Activated CD4-positive, alpha-beta memory T cell treated with anti-CD3 and anti-CD28 coated beads for 36 hours (primary cell): ENCODE results near the gene SLC35C1. TPM values are rescaled to one million over a fixed set of nuclear protein-coding genes. Genes with fewer than 3 reads are reported as not detected.
A peak's percentile ranks its signal among the peaks of the same experiment; 100 is the strongest.
"Not testable (repeated sequence)": the region's sequence is repeated elsewhere in the genome, so short reads cannot be mapped to it uniquely, and the experiment has no call there.

ENCODE experiments used
- CTCF ChIA-PET: fragments of 350-600 bp; sonication (Branson Sonifier 250); formaldehyde crosslinking; loops from one replicate; lab custom pipeline; 2021; ENCODE audit warnings: antibody characterized with exemption, inconsistent platforms; lab: Charles Lee
- POLR2A ChIA-PET: fragments of 350-600 bp; sonication (Branson Sonifier 250); formaldehyde crosslinking; loops from one replicate; lab custom pipeline; 2021; ENCODE audit warnings: antibody characterized with exemption; lab: Charles Lee
- DNase-seq: peaks from one replicate; pipeline ENCODE4 v3.0.0-alpha.2; 2020
- H3K27ac Mint-ChIP-seq: one replicate; pipeline ENCODE4 v1.8.0; 2021; ENCODE audit warnings: mixed read lengths
- H3K27me3 Mint-ChIP-seq: one replicate; pipeline ENCODE4 v1.8.0; 2021; ENCODE audit warnings: mixed read lengths
- H3K36me3 Mint-ChIP-seq: one replicate; pipeline ENCODE4 v1.8.0; 2021; ENCODE audit warnings: mixed read lengths
- H3K4me1 Mint-ChIP-seq: one replicate; pipeline ENCODE4 v1.8.0; 2021; ENCODE audit warnings: low read depth, mixed read lengths
- H3K4me3 Mint-ChIP-seq: one replicate; pipeline ENCODE4 v1.8.0; 2021; ENCODE audit warnings: mild to moderate bottlenecking, mixed read lengths
- H3K9me3 Mint-ChIP-seq: one replicate; pipeline ENCODE4 v1.8.0; 2021; ENCODE audit warnings: mixed read lengths
- intact Hi-C: fragments of 100-400 bp; cut with micrococcal nuclease; formaldehyde crosslinking; loops from one replicate; pipeline ENCODE4 v1.15.1; 2023
- total RNA-seq, 2 experiments: library from RNA; stranded (reverse); gene quantifications; one replicate each; pipeline ENCODE4 v1.2.3, GENCODE V29; 2021

Gene SLC35C1
- total RNA-seq, 2 experiments from 2014 or later: 10.7 to 11.4 TPM

GRCh38 chr11:45812581-45813548 lies 7.9 kb downstream of the SLC35C1 start:
- H3K27me3 Mint-ChIP-seq: no peaks in the 10 kb centered on the region
- intact Hi-C loops: no loop called here
- DNase-seq: no peak
- ChIA-PET CTCF (no interaction called here), POLR2A (no interaction called here)
- H3K27ac Mint-ChIP-seq: peak overlapping the region; percentile 46
- peaks cover 11% of the 10 kb centered on the region for H3K36me3 Mint-ChIP-seq
- H3K4me1 Mint-ChIP-seq: peaks cover 25% of the 10 kb centered on the region
- no peaks in the 10 kb centered on the region for H3K9me3 Mint-ChIP-seq
- H3K4me3 Mint-ChIP-seq: no peak overlapping the region

DNA sequence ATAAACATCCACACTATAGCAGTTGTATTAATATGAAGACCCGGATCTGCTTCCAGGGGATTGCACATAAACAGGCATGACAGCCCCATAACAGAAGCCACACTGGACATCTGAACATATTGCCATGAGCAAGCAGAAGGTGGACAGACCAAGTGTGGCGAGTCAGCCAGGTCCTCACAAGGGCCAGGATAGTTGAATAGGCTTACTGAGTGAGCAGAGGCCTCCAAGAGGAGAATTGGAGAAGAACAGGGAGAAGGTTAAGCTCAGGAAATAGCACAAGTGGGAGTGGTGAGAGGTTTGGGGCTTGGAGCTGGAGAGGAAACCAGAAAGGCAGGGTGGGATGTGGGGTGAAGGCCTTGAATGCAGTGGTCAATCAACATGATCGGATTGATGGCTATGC lies 10.8 kb downstream of the SLC35C1 start:
- ChIA-PET POLR2A (no interaction called here), CTCF (no interaction called here)
- intact Hi-C loops: no loop called here
- Mint-ChIP-seq H3K27me3 (no peaks in the 10 kb centered on the region), H3K9me3 (no peaks in the 10 kb centered on the region), H3K36me3 (no peaks in the 10 kb centered on the region), H3K27ac (no peak overlapping the region), H3K4me3 (no peak overlapping the region), H3K4me1 (peaks cover 2% of the 10 kb centered on the region)
- no peak for DNase-seq

DNA sequence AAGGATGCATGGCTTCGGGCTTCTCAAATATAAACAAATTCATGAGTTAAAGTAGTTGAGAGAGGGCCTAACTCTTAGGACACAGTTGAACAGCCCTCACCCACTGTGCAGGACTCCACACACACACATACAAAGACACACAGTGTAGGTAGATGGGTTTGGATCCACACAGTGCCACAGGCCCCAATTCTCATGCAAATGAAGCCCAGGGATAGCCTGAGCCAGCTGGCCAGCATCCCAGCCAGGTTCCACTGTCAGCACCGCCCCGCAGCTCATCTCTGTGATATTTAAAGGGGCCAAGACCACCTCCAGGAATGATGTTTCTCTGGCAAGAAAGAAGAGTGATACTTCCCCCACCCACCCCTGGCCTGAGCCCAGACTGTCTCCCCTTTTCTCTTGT lies 11.7 kb downstream of the SLC35C1 start:
- ChIA-PET CTCF (no interaction called here), POLR2A (no interaction called here)
- Mint-ChIP-seq H3K9me3 (no peaks in the 10 kb centered on the region), H3K27me3 (no peaks in the 10 kb centered on the region), H3K4me1 (peaks cover 2% of the 10 kb centered on the region), H3K27ac (no peak overlapping the region), H3K36me3 (no peaks in the 10 kb centered on the region), H3K4me3 (no peak overlapping the region)
- DNase-seq: no peak
- intact Hi-C loops: no loop called here

- DNase-seq: no peak
- Mint-ChIP-seq H3K36me3 (no peaks in the 10 kb centered on the region), H3K4me3 (no peak overlapping the region), H3K27ac (no peak overlapping the region), H3K4me1 (peaks cover 2% of the 10 kb centered on the region), H3K9me3 (no peaks in the 10 kb centered on the region), H3K27me3 (no peaks in the 10 kb centered on the region)
- CTCF ChIA-PET: no interaction called here
- intact Hi-C loops: no loop called here
- POLR2A ChIA-PET: no interaction called here
Observed at GRCh38 chr11:45817191-45817590, 12.2 kb downstream of the SLC35C1 start.

DNA sequence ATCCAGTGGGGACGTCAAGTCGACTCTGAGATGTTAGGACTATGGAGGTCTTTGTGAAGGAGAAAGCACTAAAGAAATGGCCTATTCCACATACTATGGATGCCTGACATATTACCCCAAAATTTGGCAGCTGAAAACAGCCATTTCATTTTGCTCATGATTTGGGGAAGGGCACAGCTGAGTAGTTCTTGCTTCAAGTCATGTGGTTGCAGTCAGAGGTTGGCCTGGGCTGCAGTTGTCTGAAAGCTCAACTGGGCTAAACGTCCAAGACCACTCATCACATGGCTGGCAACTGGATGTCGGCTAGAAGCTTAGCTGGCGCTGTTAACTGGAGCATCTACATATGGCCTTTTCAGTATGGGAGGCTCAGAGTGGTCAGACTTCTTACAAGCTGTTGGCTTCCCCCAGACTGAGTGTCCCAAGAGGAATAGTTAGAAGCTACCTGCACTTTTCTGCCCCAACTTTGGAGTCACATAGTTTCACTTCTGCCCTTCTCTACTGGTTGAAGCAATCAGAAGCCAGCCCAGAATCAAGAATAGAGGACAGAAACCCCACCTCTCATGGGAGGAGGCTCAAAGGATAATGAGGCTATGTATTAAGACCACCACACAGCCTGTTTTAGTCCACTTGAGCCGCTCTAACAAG lies 14.1 kb downstream of the SLC35C1 start:
- no peaks in the 10 kb centered on the region for H3K27me3 Mint-ChIP-seq

DNA sequence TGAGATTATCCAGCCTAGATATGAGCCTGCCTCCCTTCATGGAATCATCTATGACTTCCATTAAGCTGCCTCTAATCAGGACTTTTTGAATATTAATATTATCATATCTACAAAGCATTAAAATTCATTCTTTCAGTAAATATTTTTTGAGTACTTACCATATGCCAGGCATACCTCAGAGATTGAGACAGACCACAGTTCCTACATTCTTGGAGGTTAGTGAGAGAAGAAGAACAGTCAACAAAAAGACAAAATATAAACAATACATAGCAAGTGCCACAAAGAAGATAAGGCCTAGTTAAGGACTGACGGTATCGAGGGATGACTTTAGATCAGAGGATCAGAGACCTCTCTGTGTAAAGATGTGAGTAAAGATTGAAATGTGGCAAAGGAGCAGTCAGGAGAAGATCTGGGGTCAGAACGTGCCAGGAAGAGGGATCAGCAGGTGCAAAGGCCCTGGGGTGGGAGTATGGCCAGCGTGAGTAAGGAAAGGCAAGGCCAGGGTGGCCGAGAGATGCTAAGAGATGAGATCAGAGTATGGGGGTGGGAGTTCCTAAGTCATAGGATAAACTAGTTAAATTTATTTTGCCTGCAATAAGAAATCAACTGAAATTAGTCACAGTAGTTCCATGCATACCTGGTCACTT lies 15.4 kb downstream of the SLC35C1 start:
- intact Hi-C loops: no loop called here
- Mint-ChIP-seq H3K36me3 (no peaks in the 10 kb centered on the region), H3K27ac (no peak overlapping the region), H3K4me1 (no peaks in the 10 kb centered on the region), H3K27me3 (no peaks in the 10 kb centered on the region), H3K9me3 (no peaks in the 10 kb centered on the region), H3K4me3 (no peak overlapping the region)
- CTCF ChIA-PET: interaction anchor here (2.5 kb wide), 1 partner anchor 22 kb away, joined by 6 read pairs; no protein-coding TSS in a partner anchor
- DNase-seq: no peak
- POLR2A ChIA-PET: no interaction called here

More for the DNA sequence above, 14.1 kb downstream of the SLC35C1 start:
- Mint-ChIP-seq H3K36me3 (no peaks in the 10 kb centered on the region), H3K9me3 (no peaks in the 10 kb centered on the region), H3K27ac (no peak overlapping the region), H3K4me3 (no peak overlapping the region), H3K4me1 (no peaks in the 10 kb centered on the region)
- no peak for DNase-seq
- ChIA-PET CTCF (interaction anchor here (2.5 kb wide), 1 partner anchor 23 kb away, joined by 6 read pairs; no protein-coding TSS in a partner anchor), POLR2A (no interaction called here)
- intact Hi-C loops: no loop called here

GRCh38 chr11:45826492-45826891 lies 21.5 kb downstream of the SLC35C1 start:
- CTCF ChIA-PET: interaction anchor here (0.6 kb wide), 1 partner anchor 16 kb away, joined by 3 read pairs; no protein-coding TSS in a partner anchor
- H3K4me3 Mint-ChIP-seq, H3K4me1 Mint-ChIP-seq, H3K9me3 Mint-ChIP-seq, H3K36me3 Mint-ChIP-seq, H3K27ac Mint-ChIP-seq, POLR2A ChIA-PET, DNase-seq, intact Hi-C loops: not testable (repeated sequence)
- peaks cover 15% of the 10 kb centered on the region for H3K27me3 Mint-ChIP-seq

DNA sequence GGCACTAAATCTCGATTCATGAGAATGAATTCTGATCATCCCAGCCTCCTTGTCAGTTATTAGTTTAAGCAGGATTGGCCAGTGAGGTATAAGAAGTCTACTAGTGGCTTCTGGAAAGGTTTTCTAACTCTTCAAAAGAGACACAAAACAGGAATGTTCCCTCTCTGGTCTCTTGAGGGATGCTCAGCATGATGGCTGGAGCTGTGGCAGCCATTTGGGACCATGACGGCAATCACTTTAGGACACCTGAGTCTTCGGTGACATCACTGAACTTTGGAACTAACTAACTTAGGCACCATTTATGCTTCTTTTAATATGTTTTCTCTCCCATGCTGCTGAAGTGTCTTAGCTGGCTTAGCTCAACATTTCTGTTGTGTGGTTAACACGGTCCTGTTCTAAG lies 22.2 kb downstream of the SLC35C1 start:
- Mint-ChIP-seq H3K9me3 (no peaks in the 10 kb centered on the region), H3K4me1 (no peaks in the 10 kb centered on the region), H3K36me3 (no peaks in the 10 kb centered on the region), H3K27ac (no peak overlapping the region), H3K4me3 (no peak overlapping the region), H3K27me3 (peaks cover 15% of the 10 kb centered on the region)
- ChIA-PET POLR2A (no interaction called here), CTCF (interaction anchor here (2.6 kb wide), 1 partner anchor 56 kb away, joined by 10 read pairs; no protein-coding TSS in a partner anchor)
- intact Hi-C loops: no loop called here
- no peak for DNase-seq

GRCh38 chr11:45828996-45829395 lies 24.0 kb downstream of the SLC35C1 start:
- Mint-ChIP-seq H3K9me3 (no peaks in the 10 kb centered on the region), H3K27me3 (peaks cover 15% of the 10 kb centered on the region), H3K27ac (no peak overlapping the region), H3K4me3 (no peak overlapping the region), H3K4me1 (peaks cover 4% of the 10 kb centered on the region), H3K36me3 (no peaks in the 10 kb centered on the region)
- POLR2A ChIA-PET: no interaction called here
- intact Hi-C loops: no loop called here
- CTCF ChIA-PET: interaction anchor here (2.2 to 2.6 kb wide), 2 partner anchors 14 to 58 kb away, joined by 8 to 10 read pairs; no protein-coding TSS in a partner anchor
- no peak for DNase-seq

DNA sequence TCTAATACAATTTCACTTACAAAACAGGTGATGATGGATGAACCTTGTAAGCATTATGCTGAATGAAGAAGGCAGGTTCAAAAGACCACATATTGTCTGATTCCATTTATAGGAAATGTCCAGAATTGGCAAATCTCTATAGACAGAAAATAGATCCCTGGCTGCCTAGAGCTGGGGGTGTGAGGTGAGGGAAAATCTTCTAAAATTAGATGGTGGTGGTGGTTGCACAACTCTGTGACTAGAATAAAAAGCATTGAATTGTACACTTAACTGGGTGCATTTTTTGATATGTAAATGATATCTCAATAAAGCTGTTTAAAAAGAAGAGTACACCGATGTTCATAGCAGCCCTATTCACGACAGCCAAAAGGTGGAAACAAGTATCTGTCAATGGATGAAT lies 25.6 kb downstream of the SLC35C1 start:
- POLR2A ChIA-PET: no interaction called here
- no peak overlapping the region for H3K4me3 Mint-ChIP-seq
- peaks cover 11% of the 10 kb centered on the region for H3K4me1 Mint-ChIP-seq
- CTCF ChIA-PET: interaction anchor here (1.1 kb wide), 1 partner anchor 12 kb away, joined by 3 read pairs; no protein-coding TSS in a partner anchor
- no peak overlapping the region for H3K27ac Mint-ChIP-seq
- peaks cover 15% of the 10 kb centered on the region for H3K27me3 Mint-ChIP-seq
- intact Hi-C loops: no loop called here
- no peaks in the 10 kb centered on the region for H3K9me3 Mint-ChIP-seq
- H3K36me3 Mint-ChIP-seq: no peaks in the 10 kb centered on the region
- no peak for DNase-seq

DNA sequence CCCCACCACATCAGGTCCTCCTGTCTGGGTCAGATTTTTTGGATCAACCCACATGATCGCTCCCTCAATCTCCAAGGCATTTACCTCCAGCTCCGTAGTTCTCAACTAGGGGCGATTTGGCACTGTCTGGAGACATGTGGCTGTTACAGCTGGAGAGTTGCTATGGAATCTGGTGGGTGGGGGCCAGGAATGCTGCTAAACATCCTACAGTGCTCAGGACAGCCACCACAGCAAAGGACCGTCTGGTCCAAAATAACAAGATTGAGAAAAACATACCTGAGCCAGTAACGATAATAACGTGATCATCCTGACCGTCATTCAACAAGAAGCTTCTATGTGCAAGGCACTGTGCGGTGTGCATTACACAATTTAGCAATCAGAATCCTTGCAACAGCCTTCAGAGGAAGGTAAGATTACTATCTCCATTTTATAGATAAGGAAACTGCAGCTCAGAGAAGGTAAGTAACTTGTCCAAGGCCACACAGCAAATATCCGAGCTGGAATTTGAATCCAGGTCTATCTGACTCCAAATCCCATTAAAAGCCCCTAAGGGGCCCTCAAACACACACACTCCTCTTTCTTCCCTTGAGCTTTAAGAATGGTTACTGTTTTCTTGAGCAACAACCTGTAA lies 28.0 kb downstream of the SLC35C1 start:
- H3K27ac Mint-ChIP-seq: no peak overlapping the region
- peaks cover under 1% of the 10 kb centered on the region for H3K27me3 Mint-ChIP-seq
- ChIA-PET CTCF (interaction anchor here (2.8 kb wide), 1 partner anchor 9 kb away, joined by 23 read pairs; no protein-coding TSS in a partner anchor), POLR2A (no interaction called here)
- no peak overlapping the region for H3K4me3 Mint-ChIP-seq
- peaks cover 11% of the 10 kb centered on the region for H3K4me1 Mint-ChIP-seq
- DNase-seq: no peak
- no peaks in the 10 kb centered on the region for H3K36me3 Mint-ChIP-seq
- no peaks in the 10 kb centered on the region for H3K9me3 Mint-ChIP-seq
- intact Hi-C loops: no loop called here
